K562 (cell line): Measurements from ENCODE around the gene RASSF10. TPM values are rescaled to one million over a fixed set of nuclear protein-coding genes. Genes with fewer than 3 reads are reported as not detected.

ENCODE experiments used
- ATAC-seq: fragments of 200-7000 bp; cut with Tn5 transposase; 3 replicates; pipeline ENCODE4 v1.9.1; 2020; ENCODE audit warnings: moderate library complexity
- BruUV-seq: library from RNA; stranded (reverse); fragments of 400-500 nt; replicated peaks from 2 replicates; lab custom pipeline; 2021; lab: Mats Ljungman, UMichigan
- CTCF ChIA-PET: fragments of 300-600 bp; formaldehyde crosslinking; extraction: SDS; loops from one replicate; lab custom pipeline; 2021; ENCODE audit warnings: low intra/inter-chr PET ratio; lab: Yijun Ruan, JAX
- POLR2A ChIA-PET: fragments of 300-600, 350-650 bp; sonication (Branson Sonifier 250); formaldehyde crosslinking; extraction: SDS; loops from one replicate; lab custom pipeline; 2021; ENCODE audit warnings: antibody characterized with exemption, inconsistent platforms; lab: Yijun Ruan, JAX
- DNase-seq, 4 experiments: peaks; one replicate each; pipeline versions ENCODE4 v3.0.0 to v3.0.0-alpha.2; 2011 to 2018; ENCODE audit warnings: low spot score in 3 of 4, mixed read lengths in 3 of 4; ENCODE audit errors: extremely low read depth in 1 of 4
- FAIRE-seq: peaks from 2 replicates; lab custom pipeline; 2011; peaks lifted over from hg19 to GRCh38; lab: Jason Lieb, UNC
- H2AFZ ChIP-seq: 2 replicates; pipeline ENCODE4 v1.6.0; 2011; ENCODE audit warnings: low read depth, low read length, control low read depth, inconsistent platforms
- H3K27ac ChIP-seq: fragments of 200-600 bp; 3 replicates; pipeline ENCODE4 v1.8.0; 2011; ENCODE audit warnings: low read depth, mild to moderate bottlenecking, control low read depth, inconsistent platforms, low read length, moderate library complexity, mixed read lengths; ENCODE audit errors: extremely low read depth
- H3K27me3 ChIP-seq, 2 experiments: fragments of 300-600 bp in 1 of 2; 2 replicates in 1 of 2; 3 replicates in 1 of 2; pipeline versions ENCODE4 v1.6.0 to v1.8.0; 2011; ENCODE audit warnings: inconsistent platforms in 2 of 2, low read length in 2 of 2, mild to moderate bottlenecking in 1 of 2, mixed read lengths in 1 of 2, moderate library complexity in 1 of 2; ENCODE audit not compliant: control insufficient read depth in 2 of 2, insufficient read depth in 2 of 2
- H3K36me3 ChIP-seq: fragments of 300-600 bp; 3 replicates; pipeline ENCODE4 v1.8.0; 2011; ENCODE audit warnings: mild to moderate bottlenecking, low read length, inconsistent platforms; ENCODE audit not compliant: control insufficient read depth, insufficient read depth
- H3K4me1 ChIP-seq, 2 experiments: fragments of 200-600 bp in 1 of 2; replicated peaks in 1 of 2; 2 replicates in 1 of 2; 3 replicates in 1 of 2; pipeline versions ENCODE4 v1.5.1 to v1.8.0; 2011; ENCODE audit warnings: inconsistent platforms in 2 of 2, low read length in 2 of 2, mild to moderate bottlenecking in 1 of 2, mixed read lengths in 1 of 2, moderate library complexity in 1 of 2; ENCODE audit not compliant: control insufficient read depth in 2 of 2, insufficient read depth in 2 of 2
- H3K4me2 ChIP-seq: 2 replicates; pipeline ENCODE4 v1.6.1; 2011; ENCODE audit warnings: low read length, control low read depth, inconsistent platforms, mixed read lengths; ENCODE audit not compliant: insufficient read depth
- H3K4me3 ChIP-seq: fragments of 200-600 bp; sonication (generic), shearing (Covaris generic); 2 replicates; pipeline ENCODE4 v1.5.1; 2016; ENCODE audit warnings: control low read depth, inconsistent platforms
- H3K79me2 ChIP-seq: fragments of 200-600 bp; 3 replicates; pipeline ENCODE4 v1.8.0; 2011; ENCODE audit warnings: low read length, inconsistent platforms; ENCODE audit not compliant: control insufficient read depth, insufficient read depth
- H3K9ac ChIP-seq, 2 experiments: 2 replicates each; pipeline versions ENCODE4 v1.6.0 to v1.6.1; 2011; ENCODE audit warnings: low read depth in 2 of 2, low read length in 2 of 2, control low read depth in 1 of 2, inconsistent platforms in 1 of 2, mild to moderate bottlenecking in 1 of 2, mixed read lengths in 1 of 2; ENCODE audit not compliant: insufficient read depth in 1 of 2
- H3K9me1 ChIP-seq: one replicate; pipeline ENCODE4 v1.6.0; 2011; ENCODE audit warnings: inconsistent platforms, mild to moderate bottlenecking, low read length, moderate library complexity; ENCODE audit not compliant: control insufficient read depth, insufficient read depth
- H3K9me3 ChIP-seq: replicated peaks from 2 replicates; pipeline ENCODE4 v1.5.1; 2011; ENCODE audit warnings: low read depth, low read length, inconsistent platforms; ENCODE audit not compliant: control insufficient read depth, insufficient read depth
- H4K20me1 ChIP-seq: replicated peaks from 2 replicates; pipeline ENCODE4 v1.6.1; 2011; ENCODE audit warnings: low read length, inconsistent platforms, mixed read lengths; ENCODE audit not compliant: control insufficient read depth, insufficient read depth
- CREBBP ChIP-seq: IDR thresholded peaks from one replicate; pipeline ENCODE4 v1.6.1; 2012; ENCODE audit warnings: low read depth, mild to moderate bottlenecking, control low read depth, inconsistent platforms, low read length
- FIP1L1 ChIP-seq: fragments of 200-400 bp; formaldehyde crosslinking; IDR thresholded peaks from 2 replicates; pipeline ENCODE4 v1.6.1; 2018; ENCODE audit warnings: mild to moderate bottlenecking, low read depth, low read length; ENCODE audit not compliant: poor library complexity, severe bottlenecking
- PPARD ChIP-seq: fragments of 250-450 bp; sonication (Bioruptor Pico); IDR thresholded peaks from 2 replicates; pipeline ENCODE4 v1.8.0; 2022; ENCODE audit warnings: inconsistent platforms, mild to moderate bottlenecking, moderate library complexity
- RAD51 ChIP-seq: fragments of 450-650 bp; IDR thresholded peaks from 2 replicates; pipeline ENCODE4 v1.7.1; 2016; ENCODE audit warnings: low read depth, mild to moderate bottlenecking, borderline replicate concordance
- RFX7 ChIP-seq: fragments of 250-450 bp; sonication (Bioruptor Pico); IDR thresholded peaks from 2 replicates; pipeline ENCODE4 v1.5.1; 2021; ENCODE audit warnings: mild to moderate bottlenecking
- SRSF3 ChIP-seq: fragments of 200-400 bp; formaldehyde crosslinking; IDR thresholded peaks from 2 replicates; pipeline ENCODE4 v1.6.1; 2016; ENCODE audit warnings: mild to moderate bottlenecking, low read length, moderate library complexity; ENCODE audit not compliant: insufficient read depth
- TCF7 ChIP-seq: sonication (generic); IDR thresholded peaks from 2 replicates; pipeline ENCODE4 v1.6.1; 2016; ENCODE audit warnings: antibody characterized with exemption, borderline replicate concordance
- ZNF143 ChIP-seq: sonication (generic); formaldehyde crosslinking; IDR thresholded peaks from 2 replicates; pipeline ENCODE4 v1.9.0; 2022; ENCODE audit warnings: mild to moderate bottlenecking, missing genetic modification reagents
- ZNF75A ChIP-seq: fragments of 450-650 bp; formaldehyde crosslinking; IDR thresholded peaks from 2 replicates; pipeline ENCODE4 v1.4.0; 2020; ENCODE audit warnings: mild to moderate bottlenecking
- WGBS: fragments of 100-300 bp; shearing (Covaris generic); methylation state at CpG from one replicate; pipeline ENCODE4 v1.1.6; 2016; ENCODE audit warnings: low coverage, mixed read lengths; ENCODE audit not compliant: insufficient coverage; ENCODE audit errors: missing lambda C conversion rate; 5-methylcytosine and 5-hydroxymethylcytosine counted together
- in situ Hi-C: fragments of 300-500 bp; cut with MboI; formaldehyde crosslinking; loops from 4 replicates; pipeline ENCODE4 v1.15.0; 2018; ENCODE audit warnings: inconsistent platforms, mixed read lengths
- intact Hi-C: fragments of 100-400 bp; cut with micrococcal nuclease; formaldehyde crosslinking; loops from 2 replicates; pipeline ENCODE4 v1.14.2; 2022
- polyA plus RNA-seq, 8 experiments: library from polyadenylated mRNA; depleted of rRNA in 4 of 8; stranded (reverse) in 5 of 8; unstranded in 3 of 8; fragments of >200 nt; fragmentation: Nextera tagmentation in 2 of 8; fragmentation: Illumina TruSeq in 1 of 8; extraction: Ambion mirVana in 2 of 8; extraction: Trizol in 1 of 8; gene quantifications; 2 replicates each; pipeline versions ENCODE4 v1.2.1 to v1.2.3, GENCODE V29; 2011 to 2014; ENCODE audit warnings: inconsistent platforms in 1 of 8, missing spikeins in 1 of 8
- total RNA-seq, 7 experiments: library from RNA; depleted of rRNA in 6 of 7; stranded (reverse); fragments of >200 nt in 6 of 7; fragmentation: Illumina TruSeq in 2 of 7; extraction: Trizol in 2 of 7; gene quantifications; 2 replicates each; pipeline versions ENCODE4 v1.2.1 to v1.2.3, GENCODE V29; 2011 to 2021; ENCODE audit warnings: low replicate concordance in 1 of 7
- TF ChIP-seq, protein P1 (sequence below): fragments of 450-650 bp; IDR thresholded peaks from 2 replicates; pipeline ENCODE4 v1.6.1; 2017; ENCODE audit warnings: antibody characterized with exemption, mild to moderate bottlenecking
- TF ChIP-seq, protein P2 (sequence below): fragments of 450-650 bp; IDR thresholded peaks from one replicate; pipeline ENCODE4 v1.6.1; 2018; ENCODE audit warnings: mild to moderate bottlenecking, moderate library complexity; ENCODE audit not compliant: partially characterized antibody
- TF ChIP-seq, protein P3 (sequence below): sonication (generic); formaldehyde crosslinking; IDR thresholded peaks from 2 replicates; pipeline ENCODE4 v1.8.0; 2023; ENCODE audit warnings: missing genetic modification reagents, mild to moderate bottlenecking, borderline replicate concordance

Gene RASSF10
- total and polyA plus RNA-seq, 9 of the 15 experiments (the other 6 are each of a cell fraction or from before 2014, with no cell fraction given) = not detected

DNA sequence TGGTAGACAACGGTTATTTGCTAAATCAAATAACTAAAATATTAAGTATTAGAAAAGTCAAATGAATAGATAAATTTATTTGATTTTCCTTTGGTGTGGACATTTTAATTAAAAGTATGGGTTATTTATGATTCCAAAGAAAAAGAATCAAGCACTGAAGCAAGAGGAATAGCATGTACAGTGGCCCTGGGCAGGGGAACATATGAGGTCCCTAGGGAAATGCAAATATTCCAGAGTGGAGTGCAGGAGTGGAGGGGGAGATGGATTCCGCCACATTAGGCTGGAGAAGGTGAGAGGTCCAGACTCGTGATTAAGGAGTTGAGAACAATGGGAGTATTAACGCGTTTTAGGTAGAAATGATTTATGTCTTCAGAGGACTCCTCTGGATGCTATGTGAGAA is 30.0 kb downstream of the RASSF10 start:
- H3K36me3 ChIP-seq = no peaks in the 10 kb centered on the region
- no peak for FAIRE-seq
- ChIA-PET CTCF (no interaction called here), POLR2A (no interaction called here)
- no peaks in the 10 kb centered on the region for H3K4me1 ChIP-seq
- no peak overlapping the region for H2AFZ ChIP-seq
- H3K9me1 ChIP-seq = no peaks in the 10 kb centered on the region
- no peaks in the 10 kb centered on the region for H3K9me3 ChIP-seq
- no peaks in the 10 kb centered on the region; the same call in 1 of the 2 replicates for H4K20me1 ChIP-seq
- TF ChIP-seq, protein P1, sequence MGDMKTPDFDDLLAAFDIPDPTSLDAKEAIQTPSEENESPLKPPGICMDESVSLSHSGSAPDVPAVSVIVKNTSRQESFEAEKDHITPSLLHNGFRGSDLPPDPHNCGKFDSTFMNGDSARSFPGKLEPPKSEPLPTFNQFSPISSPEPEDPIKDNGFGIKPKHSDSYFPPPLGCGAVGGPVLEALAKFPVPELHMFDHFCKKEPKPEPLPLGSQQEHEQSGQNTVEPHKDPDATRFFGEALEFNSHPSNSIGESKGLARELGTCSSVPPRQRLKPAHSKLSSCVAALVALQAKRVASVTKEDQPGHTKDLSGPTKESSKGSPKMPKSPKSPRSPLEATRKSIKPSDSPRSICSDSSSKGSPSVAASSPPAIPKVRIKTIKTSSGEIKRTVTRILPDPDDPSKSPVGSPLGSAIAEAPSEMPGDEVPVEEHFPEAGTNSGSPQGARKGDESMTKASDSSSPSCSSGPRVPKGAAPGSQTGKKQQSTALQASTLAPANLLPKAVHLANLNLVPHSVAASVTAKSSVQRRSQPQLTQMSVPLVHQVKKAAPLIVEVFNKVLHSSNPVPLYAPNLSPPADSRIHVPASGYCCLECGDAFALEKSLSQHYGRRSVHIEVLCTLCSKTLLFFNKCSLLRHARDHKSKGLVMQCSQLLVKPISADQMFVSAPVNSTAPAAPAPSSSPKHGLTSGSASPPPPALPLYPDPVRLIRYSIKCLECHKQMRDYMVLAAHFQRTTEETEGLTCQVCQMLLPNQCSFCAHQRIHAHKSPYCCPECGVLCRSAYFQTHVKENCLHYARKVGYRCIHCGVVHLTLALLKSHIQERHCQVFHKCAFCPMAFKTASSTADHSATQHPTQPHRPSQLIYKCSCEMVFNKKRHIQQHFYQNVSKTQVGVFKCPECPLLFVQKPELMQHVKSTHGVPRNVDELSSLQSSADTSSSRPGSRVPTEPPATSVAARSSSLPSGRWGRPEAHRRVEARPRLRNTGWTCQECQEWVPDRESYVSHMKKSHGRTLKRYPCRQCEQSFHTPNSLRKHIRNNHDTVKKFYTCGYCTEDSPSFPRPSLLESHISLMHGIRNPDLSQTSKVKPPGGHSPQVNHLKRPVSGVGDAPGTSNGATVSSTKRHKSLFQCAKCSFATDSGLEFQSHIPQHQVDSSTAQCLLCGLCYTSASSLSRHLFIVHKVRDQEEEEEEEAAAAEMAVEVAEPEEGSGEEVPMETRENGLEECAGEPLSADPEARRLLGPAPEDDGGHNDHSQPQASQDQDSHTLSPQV = no peak
- TF ChIP-seq ZNF143 (no peak), PPARD (CRISPR knock-in tag) (no peak), SRSF3 (no peak), ZNF75A (CRISPR knock-in tag) (no peak), FIP1L1 (no peak), TCF7 (no peak), RAD51 (no peak), CREBBP (no peak), RFX7 (no peak)
- TF ChIP-seq, protein P2, sequence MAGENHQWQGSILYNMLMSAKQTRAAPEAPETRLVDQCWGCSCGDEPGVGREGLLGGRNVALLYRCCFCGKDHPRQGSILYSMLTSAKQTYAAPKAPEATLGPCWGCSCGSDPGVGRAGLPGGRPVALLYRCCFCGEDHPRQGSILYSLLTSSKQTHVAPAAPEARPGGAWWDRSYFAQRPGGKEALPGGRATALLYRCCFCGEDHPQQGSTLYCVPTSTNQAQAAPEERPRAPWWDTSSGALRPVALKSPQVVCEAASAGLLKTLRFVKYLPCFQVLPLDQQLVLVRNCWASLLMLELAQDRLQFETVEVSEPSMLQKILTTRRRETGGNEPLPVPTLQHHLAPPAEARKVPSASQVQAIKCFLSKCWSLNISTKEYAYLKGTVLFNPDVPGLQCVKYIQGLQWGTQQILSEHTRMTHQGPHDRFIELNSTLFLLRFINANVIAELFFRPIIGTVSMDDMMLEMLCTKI = no peak
- TF ChIP-seq, protein P3, sequence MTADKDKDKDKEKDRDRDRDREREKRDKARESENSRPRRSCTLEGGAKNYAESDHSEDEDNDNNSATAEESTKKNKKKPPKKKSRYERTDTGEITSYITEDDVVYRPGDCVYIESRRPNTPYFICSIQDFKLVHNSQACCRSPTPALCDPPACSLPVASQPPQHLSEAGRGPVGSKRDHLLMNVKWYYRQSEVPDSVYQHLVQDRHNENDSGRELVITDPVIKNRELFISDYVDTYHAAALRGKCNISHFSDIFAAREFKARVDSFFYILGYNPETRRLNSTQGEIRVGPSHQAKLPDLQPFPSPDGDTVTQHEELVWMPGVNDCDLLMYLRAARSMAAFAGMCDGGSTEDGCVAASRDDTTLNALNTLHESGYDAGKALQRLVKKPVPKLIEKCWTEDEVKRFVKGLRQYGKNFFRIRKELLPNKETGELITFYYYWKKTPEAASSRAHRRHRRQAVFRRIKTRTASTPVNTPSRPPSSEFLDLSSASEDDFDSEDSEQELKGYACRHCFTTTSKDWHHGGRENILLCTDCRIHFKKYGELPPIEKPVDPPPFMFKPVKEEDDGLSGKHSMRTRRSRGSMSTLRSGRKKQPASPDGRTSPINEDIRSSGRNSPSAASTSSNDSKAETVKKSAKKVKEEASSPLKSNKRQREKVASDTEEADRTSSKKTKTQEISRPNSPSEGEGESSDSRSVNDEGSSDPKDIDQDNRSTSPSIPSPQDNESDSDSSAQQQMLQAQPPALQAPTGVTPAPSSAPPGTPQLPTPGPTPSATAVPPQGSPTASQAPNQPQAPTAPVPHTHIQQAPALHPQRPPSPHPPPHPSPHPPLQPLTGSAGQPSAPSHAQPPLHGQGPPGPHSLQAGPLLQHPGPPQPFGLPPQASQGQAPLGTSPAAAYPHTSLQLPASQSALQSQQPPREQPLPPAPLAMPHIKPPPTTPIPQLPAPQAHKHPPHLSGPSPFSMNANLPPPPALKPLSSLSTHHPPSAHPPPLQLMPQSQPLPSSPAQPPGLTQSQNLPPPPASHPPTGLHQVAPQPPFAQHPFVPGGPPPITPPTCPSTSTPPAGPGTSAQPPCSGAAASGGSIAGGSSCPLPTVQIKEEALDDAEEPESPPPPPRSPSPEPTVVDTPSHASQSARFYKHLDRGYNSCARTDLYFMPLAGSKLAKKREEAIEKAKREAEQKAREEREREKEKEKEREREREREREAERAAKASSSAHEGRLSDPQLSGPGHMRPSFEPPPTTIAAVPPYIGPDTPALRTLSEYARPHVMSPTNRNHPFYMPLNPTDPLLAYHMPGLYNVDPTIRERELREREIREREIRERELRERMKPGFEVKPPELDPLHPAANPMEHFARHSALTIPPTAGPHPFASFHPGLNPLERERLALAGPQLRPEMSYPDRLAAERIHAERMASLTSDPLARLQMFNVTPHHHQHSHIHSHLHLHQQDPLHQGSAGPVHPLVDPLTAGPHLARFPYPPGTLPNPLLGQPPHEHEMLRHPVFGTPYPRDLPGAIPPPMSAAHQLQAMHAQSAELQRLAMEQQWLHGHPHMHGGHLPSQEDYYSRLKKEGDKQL (CRISPR knock-in tag) = no peak
- no peak overlapping the region for H3K4me2 ChIP-seq
- no peak for ATAC-seq
- no peak overlapping the region for H3K9ac ChIP-seq
- H3K27me3 ChIP-seq = peaks cover 6 to 14% of the 10 kb centered on the region in 2 experiments; a peak in 3 of 5 replicates
- intact Hi-C loops = no loop called here
- no peak overlapping the region for H3K27ac ChIP-seq
- WGBS = 23% methylated on average over 5 of the region's 5 CpGs
- DNase-seq = no peak
- in situ Hi-C loops = no loop called here
- no TSS peak for BruUV-seq
- H3K4me3 ChIP-seq = no peak overlapping the region
- H3K79me2 ChIP-seq = no peaks in the 10 kb centered on the region
